Endothelial cell of umbilical vein (primary cell): Measurements from ENCODE around the gene GDI2. TPM values are rescaled to one million over a fixed set of nuclear protein-coding genes. Genes with fewer than 3 reads are reported as not detected.

Experiments
- BruUV-seq: library from RNA; stranded (reverse); fragments of 400-500 nt; replicated peaks from 2 replicates; lab custom pipeline; 2021; lab: Mats Ljungman, UMichigan
- CTCF ChIA-PET: fragments of 300-600, 350-600 bp; sonication (Branson Sonifier 250); formaldehyde crosslinking; loops from one replicate; lab custom pipeline; 2021; ENCODE audit warnings: antibody characterized with exemption, inconsistent platforms; lab: Charles Lee
- POLR2A ChIA-PET: fragments of 300-600, 350-600 bp; sonication (Branson Sonifier 250); formaldehyde crosslinking; loops from one replicate; lab custom pipeline; 2021; ENCODE audit warnings: antibody characterized with exemption, inconsistent platforms; lab: Charles Lee
- DNase-seq: peaks from one replicate; pipeline ENCODE4 v3.0.0-alpha.2; 2011; ENCODE audit warnings: low read depth, low spot score
- FAIRE-seq: peaks from 2 replicates; lab custom pipeline; 2011; peaks lifted over from hg19 to GRCh38; lab: Jason Lieb, UNC
- H2AFZ ChIP-seq: 2 replicates; pipeline ENCODE4 v1.6.0; 2012; ENCODE audit warnings: low read depth, low read length, control low read depth, inconsistent platforms
- H3K27ac ChIP-seq: 2 replicates; pipeline ENCODE4 v1.5.1; 2011; ENCODE audit warnings: low read depth, mild to moderate bottlenecking, control low read depth, low read length, moderate library complexity; ENCODE audit not compliant: insufficient read depth
- H3K27me3 ChIP-seq, 2 experiments: 2 replicates each; pipeline versions ENCODE4 v1.6.0 to v1.6.1; 2011; ENCODE audit warnings: low read length in 2 of 2, mixed read lengths in 1 of 2; ENCODE audit not compliant: control insufficient read depth in 2 of 2, insufficient read depth in 2 of 2
- H3K36me3 ChIP-seq, 2 experiments: 2 replicates in 1 of 2; 3 replicates in 1 of 2; pipeline ENCODE4 v1.5.1; 2011; ENCODE audit warnings: low read length in 2 of 2, mild to moderate bottlenecking in 1 of 2, moderate library complexity in 1 of 2; ENCODE audit not compliant: control insufficient read depth in 2 of 2, insufficient read depth in 2 of 2; ENCODE audit errors: extremely low read depth in 1 of 2
- H3K4me1 ChIP-seq: 3 replicates; pipeline ENCODE4 v1.5.1; 2011; ENCODE audit warnings: mild to moderate bottlenecking, low read length; ENCODE audit not compliant: control insufficient read depth, insufficient read depth; ENCODE audit errors: extremely low read depth
- H3K4me2 ChIP-seq: 2 replicates; pipeline ENCODE4 v1.6.1; 2011; ENCODE audit warnings: low read length, control low read depth, mixed read lengths; ENCODE audit not compliant: insufficient read depth
- H3K4me3 ChIP-seq, 3 experiments: fragments of 200-600 bp in 1 of 3; sonication (generic), shearing (Covaris generic) in 1 of 3; replicated peaks in 1 of 3; 2 replicates each; pipeline ENCODE4 v1.5.1; 2011 to 2016; ENCODE audit warnings: control low read depth in 3 of 3, low read length in 3 of 3, mild to moderate bottlenecking in 2 of 3, inconsistent platforms in 1 of 3, low read depth in 1 of 3, moderate library complexity in 1 of 3; ENCODE audit not compliant: insufficient read depth in 1 of 3
- H3K79me2 ChIP-seq: 2 replicates; pipeline ENCODE4 v1.6.0; 2012; ENCODE audit warnings: low read length, inconsistent platforms; ENCODE audit not compliant: control insufficient read depth, insufficient read depth
- H3K9ac ChIP-seq: replicated peaks from 2 replicates; pipeline ENCODE3; 2011; ENCODE audit warnings: low read length, control low read depth; ENCODE audit not compliant: insufficient read depth; ENCODE audit errors: extremely low read depth
- H3K9me1 ChIP-seq: replicated peaks from 3 replicates; pipeline ENCODE4 v1.6.0; 2011; ENCODE audit warnings: mild to moderate bottlenecking, low read length; ENCODE audit not compliant: control insufficient read depth, insufficient read depth; ENCODE audit errors: extremely low read depth
- H3K9me3 ChIP-seq: replicated peaks from 2 replicates; pipeline ENCODE4 v1.5.1; 2012; ENCODE audit warnings: low read length, inconsistent platforms; ENCODE audit not compliant: control insufficient read depth, insufficient read depth
- H4K20me1 ChIP-seq: replicated peaks from 2 replicates; pipeline ENCODE3; 2011; ENCODE audit warnings: mild to moderate bottlenecking, low read length; ENCODE audit not compliant: control insufficient read depth, insufficient read depth; ENCODE audit errors: extremely low read depth
- EZH2 ChIP-seq: IDR thresholded peaks from 2 replicates; pipeline ENCODE4 v1.6.1; 2012; ENCODE audit warnings: borderline replicate concordance, low read depth, mild to moderate bottlenecking, moderate library complexity, low read length, inconsistent platforms; ENCODE audit not compliant: severe bottlenecking
- FOS ChIP-seq: IDR thresholded peaks from 2 replicates; pipeline ENCODE4 v1.6.1; 2011; ENCODE audit warnings: mild to moderate bottlenecking, low read length, moderate library complexity, borderline replicate concordance; ENCODE audit not compliant: insufficient read depth
- GATA2 ChIP-seq: IDR thresholded peaks from 2 replicates; pipeline ENCODE4 v1.7.0; 2011; ENCODE audit warnings: low read depth, mild to moderate bottlenecking, moderate library complexity, mixed read lengths, low read length; ENCODE audit not compliant: insufficient read length, insufficient read depth
- MYC ChIP-seq: IDR thresholded peaks from one replicate; pipeline ENCODE4 v1.6.1; 2011; ENCODE audit warnings: mild to moderate bottlenecking, low read depth, low read length
- POLR2A ChIP-seq: IDR thresholded peaks from 2 replicates; pipeline ENCODE4 v1.6.1; 2012; ENCODE audit warnings: low read depth, mild to moderate bottlenecking, control low read depth, low read length
- dilution Hi-C: fragments of 300-500 bp; cut with MboI; formaldehyde crosslinking; loops from one replicate; pipeline ENCODE4 v1.15.0; 2019; ENCODE audit warnings: low sequenced_read_pairs; ENCODE audit not compliant: extremely low pct_ligation_motif_present
- intact Hi-C: fragments of 100-400 bp; cut with micrococcal nuclease; formaldehyde crosslinking; loops from one replicate; pipeline ENCODE4 v1.10.0; 2022
- polyA plus RNA-seq, 4 experiments: library from polyadenylated mRNA; depleted of rRNA in 3 of 4; stranded (reverse) in 3 of 4; unstranded in 1 of 4; fragments of >200 nt; gene quantifications; 2 replicates each; pipeline versions ENCODE4 v1.2.1 to v1.2.3, GENCODE V29; 2011 to 2012; ENCODE audit warnings: missing spikeins in 1 of 4
- total RNA-seq: library from RNA; stranded (reverse); gene quantifications from 2 replicates; pipeline ENCODE4 v1.2.3, GENCODE V29; 2021
- TF ChIP-seq, protein P1 (sequence below): IDR thresholded peaks from 2 replicates; pipeline ENCODE4 v1.6.1; 2011; ENCODE audit not compliant: insufficient read depth, insufficient read length

The GDI2 gene
- total and polyA plus RNA-seq, 2 donors (not counting 3 experiments of a cell fraction or from before 2014, with no cell fraction given), result 154 to 307 TPM

DNA sequence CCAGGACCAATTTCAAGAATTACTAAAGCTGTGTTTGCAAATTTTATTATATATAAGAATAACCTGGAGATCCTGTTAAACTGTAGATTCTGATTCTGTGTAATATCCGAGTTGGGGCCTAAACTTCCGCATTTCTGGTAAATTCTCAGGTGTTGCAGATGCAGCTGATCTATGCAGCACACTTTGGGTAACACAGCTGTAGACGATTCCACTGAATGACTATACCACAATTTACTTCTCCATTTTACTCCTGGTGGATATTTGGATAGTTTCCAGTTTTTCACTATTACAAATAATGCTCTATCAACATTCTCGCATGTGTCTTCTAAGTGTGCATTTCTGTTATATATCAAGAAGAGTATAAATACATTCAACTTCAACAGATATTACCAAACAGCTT, 7.5 kb downstream of the GDI2 start:
- CTCF ChIA-PET, result interaction anchor here (0.7 kb wide), 1 partner anchor 68 kb away, joined by 3 read pairs; no protein-coding TSS in a partner anchor
- H3K27ac ChIP-seq, result no peak overlapping the region
- FAIRE-seq, result no peak
- H3K27me3 ChIP-seq, result no peaks in the 10 kb centered on the region
- peaks cover 0 to 2% of the 10 kb centered on the region in 2 experiments for H3K36me3 ChIP-seq
- POLR2A ChIA-PET, result no interaction called here
- intact Hi-C loops (no loop called here), dilution Hi-C loops (no loop called here)
- no TSS peak for BruUV-seq
- H3K9me1 ChIP-seq, result no peaks in the 10 kb centered on the region
- peaks cover 23% of the 10 kb centered on the region for H4K20me1 ChIP-seq
- no peak overlapping the region for H3K4me2 ChIP-seq
- H3K4me3 ChIP-seq, result no peak overlapping the region
- DNase-seq, result no peak
- H2AFZ ChIP-seq, result no peak overlapping the region
- H3K9ac ChIP-seq, result no peak overlapping the region
- no peaks in the 10 kb centered on the region for H3K9me3 ChIP-seq
- TF ChIP-seq FOS (no peak), POLR2A (no peak)
- TF ChIP-seq, protein P1, sequence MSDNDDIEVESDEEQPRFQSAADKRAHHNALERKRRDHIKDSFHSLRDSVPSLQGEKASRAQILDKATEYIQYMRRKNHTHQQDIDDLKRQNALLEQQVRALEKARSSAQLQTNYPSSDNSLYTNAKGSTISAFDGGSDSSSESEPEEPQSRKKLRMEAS, result no peak
- peaks cover 19% of the 10 kb centered on the region for H3K4me1 ChIP-seq
- peaks cover 99% of the 10 kb centered on the region for H3K79me2 ChIP-seq

DNA sequence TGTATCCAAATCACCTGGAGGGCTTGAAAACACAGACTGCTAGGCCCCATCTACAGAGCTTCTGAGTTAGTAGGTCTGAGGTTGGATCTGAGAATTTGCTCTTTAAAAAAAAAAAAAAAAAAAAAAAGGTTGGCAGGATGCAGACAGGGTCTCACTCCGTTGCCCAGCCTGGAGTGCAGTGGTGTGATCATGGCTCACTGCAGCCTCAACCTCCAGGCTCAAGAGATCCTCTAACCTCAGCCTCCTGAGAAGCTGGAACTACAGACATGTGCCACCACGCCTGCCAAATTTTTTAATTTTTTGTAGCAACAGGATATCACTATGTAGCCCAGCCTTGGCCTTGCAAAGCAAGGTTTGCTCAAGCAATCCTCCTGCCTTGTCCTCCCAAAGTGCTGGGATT, 8.0 kb downstream of the GDI2 start:
- no peak overlapping the region for H3K4me2 ChIP-seq
- no peaks in the 10 kb centered on the region for H3K9me1 ChIP-seq
- no peak overlapping the region for H3K4me3 ChIP-seq
- CTCF ChIA-PET, result no interaction called here
- peaks cover 15% of the 10 kb centered on the region for H3K4me1 ChIP-seq
- H3K79me2 ChIP-seq, result peaks cover 99% of the 10 kb centered on the region
- H3K27me3 ChIP-seq, result no peaks in the 10 kb centered on the region
- dilution Hi-C loops, result no loop called here
- peaks cover 23% of the 10 kb centered on the region for H4K20me1 ChIP-seq
- intact Hi-C loops, result no loop called here
- TF ChIP-seq POLR2A (no peak), GATA2 (no peak), EZH2 (no peak), FOS (no peak), MYC (no peak)
- H2AFZ ChIP-seq, result no peak overlapping the region
- no peak for DNase-seq
- no peak overlapping the region for H3K27ac ChIP-seq
- peaks cover 0 to 2% of the 10 kb centered on the region in 2 experiments for H3K36me3 ChIP-seq
- no peaks in the 10 kb centered on the region for H3K9me3 ChIP-seq
- POLR2A ChIA-PET, result no interaction called here
- no TSS peak for BruUV-seq
- H3K9ac ChIP-seq, result no peak overlapping the region
- FAIRE-seq, result no peak
